Activated CD8-positive, alpha-beta T cell treated with anti-CD3 and anti-CD28 coated beads for 36 hours (primary cell): ENCODE results near the gene ADIPOQ. TPM values are rescaled to one million over a fixed set of nuclear protein-coding genes. Genes with fewer than 3 reads are reported as not detected.

Experiments used
- ATAC-seq: fragments of 200-7000 bp; cut with Tn5 transposase; one replicate; pipeline ENCODE4 v1.10.0; 2021; ENCODE audit warnings: mild to moderate bottlenecking, moderate library complexity
- CTCF ChIA-PET: fragments of 350-600 bp; sonication (Branson Sonifier 250); formaldehyde crosslinking; loops from one replicate; lab custom pipeline; 2021; ENCODE audit warnings: antibody characterized with exemption; lab: Charles Lee
- POLR2A ChIA-PET: fragments of 350-600 bp; sonication (Branson Sonifier 250); formaldehyde crosslinking; loops from one replicate; lab custom pipeline; 2021; ENCODE audit warnings: antibody characterized with exemption; lab: Charles Lee
- DNase-seq: peaks from one replicate; pipeline ENCODE4 v3.0.0-alpha.2; 2020
- H3K27ac Mint-ChIP-seq: one replicate; pipeline ENCODE4 v1.8.0; 2021; ENCODE audit warnings: mild to moderate bottlenecking, mixed read lengths
- H3K27me3 Mint-ChIP-seq: one replicate; pipeline ENCODE4 v1.8.0; 2021; ENCODE audit warnings: mixed read lengths
- H3K36me3 Mint-ChIP-seq: one replicate; pipeline ENCODE4 v1.8.0; 2021; ENCODE audit warnings: low read depth, mixed read lengths
- H3K4me1 Mint-ChIP-seq: one replicate; pipeline ENCODE4 v1.8.0; 2021; ENCODE audit warnings: low read depth, mixed read lengths
- H3K4me3 Mint-ChIP-seq: one replicate; pipeline ENCODE4 v1.8.0; 2021; ENCODE audit warnings: mild to moderate bottlenecking, moderate library complexity, mixed read lengths
- H3K9me3 Mint-ChIP-seq: one replicate; pipeline ENCODE4 v1.8.0; 2021; ENCODE audit warnings: mixed read lengths
- CTCF ChIP-seq: fragments of 200-600 bp; IDR thresholded peaks from one replicate; pipeline ENCODE4 v1.8.0; 2022; ENCODE audit warnings: antibody characterized with exemption, mild to moderate bottlenecking
- intact Hi-C: fragments of 100-400 bp; cut with micrococcal nuclease; formaldehyde crosslinking; loops from one replicate; pipeline ENCODE4 v1.10.0; 2022
- total RNA-seq, 2 experiments: library from RNA; stranded (reverse); gene quantifications; one replicate each; pipeline ENCODE4 v1.2.3, GENCODE V29; 2021

Gene ADIPOQ
- total RNA-seq, 2 experiments from 2014 or later, result not detected

GRCh38 chr3:186832276-186832675 lies 10.2 kb upstream of the ADIPOQ start:
- Mint-ChIP-seq H3K9me3 (no peaks in the 10 kb centered on the region), H3K4me1 (peaks cover 8% of the 10 kb centered on the region), H3K27me3 (peaks cover 35% of the 10 kb centered on the region), H3K36me3 (no peaks in the 10 kb centered on the region), H3K27ac (no peak overlapping the region), H3K4me3 (no peak overlapping the region)
- DNase-seq (no peak), ATAC-seq (no peak)
- CTCF ChIA-PET, result interaction anchor here (1.6 kb wide), 1 partner anchor 17 kb away, joined by 6 read pairs; no protein-coding TSS in a partner anchor
- intact Hi-C loops, result no loop called here
- TF ChIP-seq CTCF, result no peak
- POLR2A ChIA-PET, result no interaction called here

- CTCF ChIA-PET, result interaction anchor here (1.1 to 2.8 kb wide), 3 partner anchors 10 to 81 kb away, joined by 3 to 14 read pairs (median 3); no protein-coding TSS in a partner anchor
- no peak overlapping the region for H3K27ac Mint-ChIP-seq
- peaks cover 3% of the 10 kb centered on the region for H3K27me3 Mint-ChIP-seq
- no peaks in the 10 kb centered on the region for H3K9me3 Mint-ChIP-seq
- DNase-seq (no peak), ATAC-seq (no peak)
- POLR2A ChIA-PET, result no interaction called here
- H3K36me3 Mint-ChIP-seq, result no peaks in the 10 kb centered on the region
- no peak overlapping the region for H3K4me3 Mint-ChIP-seq
- TF ChIP-seq CTCF, result no peak
- no peaks in the 10 kb centered on the region for H3K4me1 Mint-ChIP-seq
- intact Hi-C loops, result no loop called here
These were observed 2.5 kb upstream of the ADIPOQ start for GRCh38 chr3:186839874-186840641.

- intact Hi-C loops, result no loop called here
- CTCF ChIA-PET, result interaction anchor here (1.7 to 2.1 kb wide), 2 partner anchors 20 to 323 kb away, joined by 4 read pairs; no protein-coding TSS in a partner anchor
- TF ChIP-seq CTCF, result no peak
- POLR2A ChIA-PET, result interaction anchor here (1.5 kb wide), 1 partner anchor 15 kb away, joined by 4 read pairs; no protein-coding TSS in a partner anchor
- no peak overlapping the region for H3K27ac Mint-ChIP-seq
- H3K27me3 Mint-ChIP-seq, result peaks cover 8% of the 10 kb centered on the region
- H3K4me3 Mint-ChIP-seq, result no peak overlapping the region
- no peak for DNase-seq
- H3K9me3 Mint-ChIP-seq, result no peaks in the 10 kb centered on the region
- no peak for ATAC-seq
- H3K36me3 Mint-ChIP-seq, result no peaks in the 10 kb centered on the region
- H3K4me1 Mint-ChIP-seq, result no peaks in the 10 kb centered on the region
These were observed 890 bp upstream of the ADIPOQ start for GRCh38 chr3:186841620-186842019.

GRCh38 chr3:186843039-186843432 lies 526 bp downstream of the ADIPOQ start:
- no peak overlapping the region for H3K4me3 Mint-ChIP-seq
- no peak overlapping the region for H3K27ac Mint-ChIP-seq
- TF ChIP-seq CTCF, result no peak
- ATAC-seq (no peak), DNase-seq (no peak)
- no peaks in the 10 kb centered on the region for H3K9me3 Mint-ChIP-seq
- H3K36me3 Mint-ChIP-seq, result no peaks in the 10 kb centered on the region
- ChIA-PET CTCF (interaction anchor here (0.6 to 2.1 kb wide), 3 partner anchors 271 to 322 kb away, joined by 3 to 4 read pairs (median 4); partner anchors contain the start of gene RPL39L), POLR2A (no interaction called here)
- H3K27me3 Mint-ChIP-seq, result peaks cover 9% of the 10 kb centered on the region
- H3K4me1 Mint-ChIP-seq, result no peaks in the 10 kb centered on the region
- intact Hi-C loops, result no loop called here

GRCh38 chr3:186844908-186845307 lies 2.4 kb downstream of the ADIPOQ start:
- DNase-seq (no peak), ATAC-seq (no peak)
- POLR2A ChIA-PET, result interaction anchor here (0.6 kb wide), 1 partner anchor 45 kb away, joined by 3 read pairs; no protein-coding TSS in a partner anchor
- TF ChIP-seq CTCF, result no peak
- H3K4me1 Mint-ChIP-seq, result peaks cover 4% of the 10 kb centered on the region
- no peaks in the 10 kb centered on the region for H3K36me3 Mint-ChIP-seq
- H3K27ac Mint-ChIP-seq, result no peak overlapping the region
- intact Hi-C loops, result no loop called here
- peaks cover 9% of the 10 kb centered on the region for H3K27me3 Mint-ChIP-seq
- no peaks in the 10 kb centered on the region for H3K9me3 Mint-ChIP-seq
- no peak overlapping the region for H3K4me3 Mint-ChIP-seq
- CTCF ChIA-PET, result interaction anchor here (1.1 to 1.6 kb wide), 4 partner anchors 11 to 306 kb away, joined by 3 to 6 read pairs (median 4); no protein-coding TSS in a partner anchor
